ENCODE measurements around the gene MAST4. TPM values are rescaled to one million over a fixed set of nuclear protein-coding genes. Genes with fewer than 3 reads are reported as not detected.

The MAST4 gene
- polyA plus RNA-seq, 2 of the 4 experiments (the other 2 are of a cell fraction) = 1.2 to 5.8 TPM

DNA sequence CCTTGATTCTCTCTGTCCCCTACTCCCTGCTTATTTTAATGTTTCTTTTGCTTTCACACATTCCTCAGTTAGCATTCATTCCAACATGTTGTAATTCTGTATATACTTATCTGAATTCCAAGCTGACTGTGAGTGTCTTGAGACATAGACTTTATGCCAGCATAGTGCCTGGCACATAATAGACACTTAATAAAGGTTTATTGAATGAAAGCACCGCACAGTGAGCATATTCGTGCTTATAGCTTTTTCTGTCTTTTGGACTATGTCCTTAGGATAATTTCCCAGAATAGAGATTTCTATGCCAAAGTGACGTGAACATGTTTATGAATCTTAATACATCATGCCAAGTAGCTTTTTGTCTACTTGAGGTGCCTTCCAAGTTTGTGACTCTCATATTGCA, 425.8 kb downstream of the MAST4 start:
- ATAC-seq (no peak), DNase-seq (ENCODE audit: low read depth in 1 of 2, low spot score in 1 of 2) (no peak), FAIRE-seq (peak; percentile 59)
- H3K27ac ChIP-seq = no peak overlapping the region
- TF ChIP-seq, protein P1, sequence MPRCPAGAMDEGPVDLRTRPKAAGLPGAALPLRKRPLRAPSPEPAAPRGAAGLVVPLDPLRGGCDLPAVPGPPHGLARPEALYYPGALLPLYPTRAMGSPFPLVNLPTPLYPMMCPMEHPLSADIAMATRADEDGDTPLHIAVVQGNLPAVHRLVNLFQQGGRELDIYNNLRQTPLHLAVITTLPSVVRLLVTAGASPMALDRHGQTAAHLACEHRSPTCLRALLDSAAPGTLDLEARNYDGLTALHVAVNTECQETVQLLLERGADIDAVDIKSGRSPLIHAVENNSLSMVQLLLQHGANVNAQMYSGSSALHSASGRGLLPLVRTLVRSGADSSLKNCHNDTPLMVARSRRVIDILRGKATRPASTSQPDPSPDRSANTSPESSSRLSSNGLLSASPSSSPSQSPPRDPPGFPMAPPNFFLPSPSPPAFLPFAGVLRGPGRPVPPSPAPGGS (IDR thresholded peaks at IDR 0.05) = no peak
- TF ChIP-seq, protein P2, sequence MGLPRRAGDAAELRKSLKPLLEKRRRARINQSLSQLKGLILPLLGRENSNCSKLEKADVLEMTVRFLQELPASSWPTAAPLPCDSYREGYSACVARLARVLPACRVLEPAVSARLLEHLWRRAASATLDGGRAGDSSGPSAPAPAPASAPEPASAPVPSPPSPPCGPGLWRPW (IDR thresholded peaks at IDR 0.05) = no peak
- no peak for TF ChIP-seq EP300 (IDR thresholded peaks at IDR 0.05)
- no peak for TF ChIP-seq POLR2AphosphoS2 (conservative IDR thresholded peaks at IDR 0.05; ENCODE audit: low read length)
- no peak for TF ChIP-seq KDM5A (IDR thresholded peaks at IDR 0.05)
- no peak for TF ChIP-seq PHF8 (IDR thresholded peaks at IDR 0.05; ENCODE audit: borderline replicate concordance, low read depth)
- TF ChIP-seq CBX8 (IDR thresholded peaks at IDR 0.05) = no peak
- TF ChIP-seq, protein P3, sequence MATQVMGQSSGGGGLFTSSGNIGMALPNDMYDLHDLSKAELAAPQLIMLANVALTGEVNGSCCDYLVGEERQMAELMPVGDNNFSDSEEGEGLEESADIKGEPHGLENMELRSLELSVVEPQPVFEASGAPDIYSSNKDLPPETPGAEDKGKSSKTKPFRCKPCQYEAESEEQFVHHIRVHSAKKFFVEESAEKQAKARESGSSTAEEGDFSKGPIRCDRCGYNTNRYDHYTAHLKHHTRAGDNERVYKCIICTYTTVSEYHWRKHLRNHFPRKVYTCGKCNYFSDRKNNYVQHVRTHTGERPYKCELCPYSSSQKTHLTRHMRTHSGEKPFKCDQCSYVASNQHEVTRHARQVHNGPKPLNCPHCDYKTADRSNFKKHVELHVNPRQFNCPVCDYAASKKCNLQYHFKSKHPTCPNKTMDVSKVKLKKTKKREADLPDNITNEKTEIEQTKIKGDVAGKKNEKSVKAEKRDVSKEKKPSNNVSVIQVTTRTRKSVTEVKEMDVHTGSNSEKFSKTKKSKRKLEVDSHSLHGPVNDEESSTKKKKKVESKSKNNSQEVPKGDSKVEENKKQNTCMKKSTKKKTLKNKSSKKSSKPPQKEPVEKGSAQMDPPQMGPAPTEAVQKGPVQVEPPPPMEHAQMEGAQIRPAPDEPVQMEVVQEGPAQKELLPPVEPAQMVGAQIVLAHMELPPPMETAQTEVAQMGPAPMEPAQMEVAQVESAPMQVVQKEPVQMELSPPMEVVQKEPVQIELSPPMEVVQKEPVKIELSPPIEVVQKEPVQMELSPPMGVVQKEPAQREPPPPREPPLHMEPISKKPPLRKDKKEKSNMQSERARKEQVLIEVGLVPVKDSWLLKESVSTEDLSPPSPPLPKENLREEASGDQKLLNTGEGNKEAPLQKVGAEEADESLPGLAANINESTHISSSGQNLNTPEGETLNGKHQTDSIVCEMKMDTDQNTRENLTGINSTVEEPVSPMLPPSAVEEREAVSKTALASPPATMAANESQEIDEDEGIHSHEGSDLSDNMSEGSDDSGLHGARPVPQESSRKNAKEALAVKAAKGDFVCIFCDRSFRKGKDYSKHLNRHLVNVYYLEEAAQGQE (IDR thresholded peaks at IDR 0.05) = no peak
- no peak for TF ChIP-seq HDAC2 (IDR thresholded peaks at IDR 0.05)
- no peak for TF ChIP-seq TP53 (CRISPR knock-in tag; IDR thresholded peaks at IDR 0.05)
- TF ChIP-seq HOXB13 (CRISPR knock-in tag; IDR thresholded peaks at IDR 0.05; ENCODE audit: low read depth) = no peak
- no peak for TF ChIP-seq NR3C1 (IDR thresholded peaks at IDR 0.05)
- TF ChIP-seq RARB (CRISPR knock-in tag; IDR thresholded peaks at IDR 0.05) = no peak
- TF ChIP-seq, protein P4, sequence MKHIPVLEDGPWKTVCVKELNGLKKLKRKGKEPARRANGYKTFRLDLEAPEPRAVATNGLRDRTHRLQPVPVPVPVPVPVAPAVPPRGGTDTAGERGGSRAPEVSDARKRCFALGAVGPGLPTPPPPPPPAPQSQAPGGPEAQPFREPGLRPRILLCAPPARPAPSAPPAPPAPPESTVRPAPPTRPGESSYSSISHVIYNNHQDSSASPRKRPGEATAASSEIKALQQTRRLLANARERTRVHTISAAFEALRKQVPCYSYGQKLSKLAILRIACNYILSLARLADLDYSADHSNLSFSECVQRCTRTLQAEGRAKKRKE (CRISPR knock-in tag; IDR thresholded peaks at IDR 0.05; ENCODE audit: low read depth) = no peak
- TF ChIP-seq ZSCAN20 (CRISPR knock-in tag; IDR thresholded peaks at IDR 0.05) = no peak
- no peak for TF ChIP-seq JUN (IDR thresholded peaks at IDR 0.05)
- no peak for TF ChIP-seq RCOR1 (IDR thresholded peaks at IDR 0.05; ENCODE audit: low read depth, low read length)
- 89% methylated on average over 3 of the region's 3 CpGs for WGBS (ENCODE audit: missing lambda C conversion rate)
- H3K4me3 ChIP-seq = no peak overlapping the region
- H3K4me2 ChIP-seq = no peak overlapping the region
- POLR2A ChIA-PET = no interaction called here
- H3K4me1 ChIP-seq = no peaks in the 10 kb centered on the region
- H3K9me3 ChIP-seq = no peaks in the 10 kb centered on the region
- CTCF ChIA-PET = interaction anchor here (0.6 kb wide), 1 partner anchor 127 kb away, joined by 5 read pairs; no protein-coding TSS in a partner anchor

DNA sequence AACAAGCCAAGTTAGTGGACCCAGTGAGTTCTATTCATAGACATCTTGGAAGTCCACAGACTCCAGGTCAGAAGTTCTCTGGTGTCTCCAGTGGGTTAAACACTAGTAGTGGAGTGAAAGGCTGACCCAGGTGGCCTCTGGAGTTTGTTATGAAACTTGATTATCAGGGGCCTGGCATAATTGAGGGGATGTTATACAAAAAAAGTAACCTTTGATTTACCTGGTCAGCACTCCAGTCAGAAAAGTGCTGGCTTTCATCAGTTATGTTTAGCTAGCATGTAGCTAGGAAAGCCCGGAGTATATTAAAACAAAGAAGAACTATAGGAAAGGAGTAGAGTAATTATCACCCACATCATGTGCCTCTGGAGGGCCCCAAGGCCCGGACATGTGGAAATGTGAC, 429.3 kb downstream of the MAST4 start:
- Histone ChIP-seq H3K4me3 (no peak overlapping the region), H3K4me1 (no peaks in the 10 kb centered on the region), H3K9me3 (no peaks in the 10 kb centered on the region), H3K4me2 (no peak overlapping the region), H3K27ac (no peak overlapping the region)
- 89% methylated on average over 2 of the region's 2 CpGs for WGBS (ENCODE audit: missing lambda C conversion rate)
- CTCF ChIA-PET = no interaction called here
- no peak for ATAC-seq
- no peak for DNase-seq (ENCODE audit: low read depth in 1 of 2, low spot score in 1 of 2)
- POLR2A ChIA-PET = no interaction called here
- FAIRE-seq = no peak
- TF ChIP-seq CHD2 (IDR thresholded peaks at IDR 0.05; ENCODE audit: low read length, partially characterized antibody) = no peak
- no peak for TF ChIP-seq MAZ (IDR thresholded peaks at IDR 0.05; ENCODE audit: borderline replicate concordance, low read depth, low read length)
- TF ChIP-seq EHF (CRISPR knock-in tag; IDR thresholded peaks at IDR 0.05) = no peak
- no peak for TF ChIP-seq ZNF302 (CRISPR knock-in tag; IDR thresholded peaks at IDR 0.05)
- TF ChIP-seq HOXB13 (CRISPR knock-in tag; IDR thresholded peaks at IDR 0.05; ENCODE audit: low read depth) = no peak
- no peak for TF ChIP-seq KDM1A (IDR thresholded peaks at IDR 0.05; ENCODE audit: low read depth)
- no peak for TF ChIP-seq NR3C1 (IDR thresholded peaks at IDR 0.05)

Data from A549 (cell line).